Glutamatergic neuron (in vitro differentiated cells): ENCODE results near the gene GPR107. TPM values are rescaled to one million over a fixed set of nuclear protein-coding genes. Genes with fewer than 3 reads are reported as not detected.

Source experiments
- DNase-seq: peaks from one replicate; pipeline ENCODE4 v3.0.0; 2022
- H3K27ac Mint-ChIP-seq: one replicate; pipeline ENCODE4 v1.8.0; 2020; ENCODE audit warnings: mild to moderate bottlenecking, mixed read lengths, inconsistent platforms; ENCODE audit not compliant: unreplicated experiment
- H3K27me3 Mint-ChIP-seq: one replicate; pipeline ENCODE4 v1.8.0; 2020; ENCODE audit warnings: mild to moderate bottlenecking, moderate library complexity, mixed read lengths, inconsistent platforms; ENCODE audit not compliant: unreplicated experiment
- H3K36me3 Mint-ChIP-seq: one replicate; pipeline ENCODE4 v1.8.0; 2020; ENCODE audit warnings: mild to moderate bottlenecking, mixed read lengths, inconsistent platforms; ENCODE audit not compliant: unreplicated experiment
- H3K4me1 Mint-ChIP-seq: one replicate; pipeline ENCODE4 v1.8.0; 2020; ENCODE audit warnings: mild to moderate bottlenecking, low read depth, mixed read lengths, inconsistent platforms; ENCODE audit not compliant: unreplicated experiment
- H3K4me3 Mint-ChIP-seq: one replicate; pipeline ENCODE4 v1.8.0; 2020; ENCODE audit warnings: mild to moderate bottlenecking, mixed read lengths, inconsistent platforms; ENCODE audit not compliant: unreplicated experiment
- H3K9me3 Mint-ChIP-seq: one replicate; pipeline ENCODE4 v1.8.0; 2020; ENCODE audit warnings: mild to moderate bottlenecking, moderate library complexity, mixed read lengths, inconsistent platforms; ENCODE audit not compliant: unreplicated experiment
- CTCF ChIP-seq: fragments of 200-600 bp; sonication (generic); IDR thresholded peaks from one replicate; pipeline ENCODE4 v1.5.0; 2021; ENCODE audit not compliant: partially characterized antibody, unreplicated experiment
- total RNA-seq: library from RNA; stranded (reverse); fragmentation: NEBNext Ultra II Directional; extraction: Animal tissue kit (Norgen Biotek cat#: 25700); gene quantifications from one replicate; pipeline ENCODE4 v1.2.1, GENCODE V29; 2021; ENCODE audit not compliant: unreplicated experiment

GPR107 gene
- total RNA-seq, 1 donor from 2014 or later, result 48.2 TPM

- no peaks in the 10 kb centered on the region for H3K36me3 Mint-ChIP-seq
- peaks cover 5% of the 10 kb centered on the region for H3K27me3 Mint-ChIP-seq
- no peak for DNase-seq
- H3K4me3 Mint-ChIP-seq, result no peak overlapping the region
- TF ChIP-seq CTCF, result no peak
- peaks cover 2% of the 10 kb centered on the region for H3K9me3 Mint-ChIP-seq
- H3K4me1 Mint-ChIP-seq, result no peaks in the 10 kb centered on the region
- H3K27ac Mint-ChIP-seq, result no peak overlapping the region
These were observed 26.0 kb upstream of the GPR107 start for GRCh38 chr9:130027533-130028365.

GRCh38 chr9:130028493-130029222 is 25.0 kb upstream of the GPR107 start:
- no peak overlapping the region for H3K27ac Mint-ChIP-seq
- DNase-seq, result no peak
- TF ChIP-seq CTCF, result no peak

GRCh38 chr9:130029223-130029973 is 24.3 kb upstream of the GPR107 start:
- H3K27me3 Mint-ChIP-seq, result peaks cover 5% of the 10 kb centered on the region
- no peak overlapping the region for H3K4me3 Mint-ChIP-seq
- DNase-seq, result no peak
- no peaks in the 10 kb centered on the region for H3K36me3 Mint-ChIP-seq
- no peak overlapping the region for H3K27ac Mint-ChIP-seq
- peaks cover 2% of the 10 kb centered on the region for H3K9me3 Mint-ChIP-seq
- TF ChIP-seq CTCF, result no peak
- no peaks in the 10 kb centered on the region for H3K4me1 Mint-ChIP-seq

More at GRCh38 chr9:130028493-130029222, 25.0 kb upstream of the GPR107 start:
- no peak overlapping the region for H3K4me3 Mint-ChIP-seq
- H3K9me3 Mint-ChIP-seq, result peaks cover 2% of the 10 kb centered on the region
- H3K27me3 Mint-ChIP-seq, result peaks cover 5% of the 10 kb centered on the region
- no peaks in the 10 kb centered on the region for H3K4me1 Mint-ChIP-seq
- no peaks in the 10 kb centered on the region for H3K36me3 Mint-ChIP-seq

GRCh38 chr9:130030651-130031127 is 23.0 kb upstream of the GPR107 start:
- no peak for DNase-seq
- Mint-ChIP-seq H3K27me3 (peaks cover 5% of the 10 kb centered on the region), H3K4me1 (no peaks in the 10 kb centered on the region), H3K4me3 (no peak overlapping the region), H3K36me3 (no peaks in the 10 kb centered on the region), H3K9me3 (peaks cover 3% of the 10 kb centered on the region), H3K27ac (no peak overlapping the region)
- TF ChIP-seq CTCF, result no peak
